Smooth muscle cell (in vitro differentiated cells): ENCODE results near the gene TCF7L1. TPM values are rescaled to one million over a fixed set of nuclear protein-coding genes. Genes with fewer than 3 reads are reported as not detected.

ENCODE experiments used
- DNase-seq: peaks from one replicate; lab custom pipeline; 2025; ENCODE audit not compliant: unreplicated experiment; lab: John Stamatoyannopoulos, UW
- H2AFZ ChIP-seq: fragments of 200-600 bp; sonication (generic); 2 replicates; pipeline ENCODE4 v1.6.0; 2016; ENCODE audit warnings: antibody characterized with exemption, low read depth, mild to moderate bottlenecking
- H3F3A ChIP-seq: fragments of 200-600 bp; sonication (generic); 2 replicates; pipeline ENCODE4 v1.6.0; 2017; ENCODE audit warnings: antibody characterized with exemption, low read depth
- H3K27ac ChIP-seq: fragments of 200-600 bp; sonication (generic); 2 replicates; pipeline ENCODE4 v1.5.1; 2016; ENCODE audit warnings: low read depth, mild to moderate bottlenecking
- H3K27me3 ChIP-seq: fragments of 200-600 bp; sonication (generic); 2 replicates; pipeline ENCODE4 v1.6.1; 2016; ENCODE audit warnings: low read depth, mild to moderate bottlenecking
- H3K36me3 ChIP-seq: fragments of 200-600 bp; sonication (generic); 2 replicates; pipeline ENCODE4 v1.5.1; 2016; ENCODE audit warnings: low read depth
- H3K4me1 ChIP-seq: fragments of 200-600 bp; sonication (generic); 2 replicates; pipeline ENCODE4 v1.5.1; 2016; ENCODE audit warnings: low read depth
- H3K4me2 ChIP-seq: fragments of 200-600 bp; sonication (generic); 2 replicates; pipeline ENCODE4 v1.6.0; 2016; ENCODE audit warnings: mild to moderate bottlenecking
- H3K4me3 ChIP-seq: fragments of 200-600 bp; sonication (generic); 2 replicates; pipeline ENCODE4 v1.5.1; 2016; ENCODE audit warnings: mild to moderate bottlenecking
- H3K79me2 ChIP-seq: fragments of 200-600 bp; sonication (generic); 2 replicates; pipeline ENCODE4 v1.6.0; 2016; ENCODE audit warnings: low read depth, mild to moderate bottlenecking
- H3K9ac ChIP-seq: fragments of 200-600 bp; sonication (generic); 2 replicates; pipeline ENCODE4 v1.6.0; 2016; ENCODE audit warnings: low read depth
- H3K9me3 ChIP-seq: fragments of 200-600 bp; sonication (generic); replicated peaks from 2 replicates; pipeline ENCODE4 v1.5.1; 2016; ENCODE audit warnings: low read depth
- H4K20me1 ChIP-seq: fragments of 200-600 bp; sonication (generic); 2 replicates; pipeline ENCODE4 v1.6.0; 2016; ENCODE audit warnings: low read depth
- WGBS: methylation state at CpG from one replicate; pipeline ENCODE4 v1.1.7; 2016; ENCODE audit warnings: low lambda C conversion rate; 5-methylcytosine and 5-hydroxymethylcytosine counted together
- polyA plus RNA-seq: library from polyadenylated mRNA; unstranded; fragments of >200 nt; fragmentation: Nextera tagmentation; extraction: Ambion mirVana; gene quantifications from 2 replicates; pipeline ENCODE4 v1.2.1, GENCODE V29; 2016
- total RNA-seq: library from RNA; depleted of rRNA; stranded (reverse); fragments of >200 nt; gene quantifications from 2 replicates; pipeline ENCODE4 v1.2.3, GENCODE V29; 2014
- TF ChIP-seq, protein P1 (sequence below): fragments of 200-600 bp; sonication (generic); IDR thresholded peaks from 2 replicates; pipeline ENCODE4 v1.5.1; 2017; ENCODE audit warnings: borderline replicate concordance, mild to moderate bottlenecking, antibody characterized with exemption; ENCODE audit not compliant: insufficient read depth, poor library complexity, severe bottlenecking

Gene TCF7L1
- total and polyA plus RNA-seq, 2 experiments from 2014 or later = 4.5 to 15.2 TPM

DNA sequence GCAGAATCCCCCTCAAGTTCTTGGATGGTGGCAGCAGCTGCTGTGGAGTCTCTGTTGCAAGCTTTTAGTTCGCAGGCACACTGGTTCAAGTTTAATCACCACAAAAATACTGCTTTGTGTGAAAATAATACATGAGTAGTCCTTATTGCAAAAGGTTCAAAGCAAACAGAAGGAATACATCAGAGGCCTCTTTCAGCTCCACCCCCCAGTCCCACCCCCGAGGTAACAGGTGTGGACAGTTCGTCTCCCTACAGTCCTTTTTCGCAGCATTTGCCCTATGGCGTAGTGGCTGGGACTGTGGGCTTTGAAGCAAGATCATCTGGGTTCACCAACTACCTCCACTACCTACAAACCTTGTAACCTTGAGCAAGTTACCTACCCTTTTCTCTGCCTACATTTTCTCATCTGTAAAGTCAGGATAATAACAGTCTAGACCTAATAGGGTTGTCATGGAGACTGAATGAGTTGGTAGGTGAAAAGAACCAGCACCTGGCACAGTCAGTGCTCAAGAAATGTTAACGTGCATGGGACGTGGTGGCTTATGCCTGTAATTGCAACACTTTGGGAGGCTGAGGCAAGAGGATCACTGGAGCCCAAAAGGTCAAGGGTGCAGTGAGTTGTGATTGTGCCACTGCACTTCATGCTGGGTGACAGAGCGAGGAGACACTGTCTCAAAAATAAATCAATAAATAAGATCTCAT is 61.7 kb downstream of the TCF7L1 start:
- H3K36me3 ChIP-seq = no peaks in the 10 kb centered on the region
- 85% methylated on average over 8 of the region's 8 CpGs for WGBS
- no peak overlapping the region for H2AFZ ChIP-seq
- no peaks in the 10 kb centered on the region for H3F3A ChIP-seq
- H3K4me2 ChIP-seq = no peak overlapping the region
- peaks cover 50% of the 10 kb centered on the region for H3K79me2 ChIP-seq
- peaks cover 4% of the 10 kb centered on the region for H3K4me1 ChIP-seq
- TF ChIP-seq, protein P1, sequence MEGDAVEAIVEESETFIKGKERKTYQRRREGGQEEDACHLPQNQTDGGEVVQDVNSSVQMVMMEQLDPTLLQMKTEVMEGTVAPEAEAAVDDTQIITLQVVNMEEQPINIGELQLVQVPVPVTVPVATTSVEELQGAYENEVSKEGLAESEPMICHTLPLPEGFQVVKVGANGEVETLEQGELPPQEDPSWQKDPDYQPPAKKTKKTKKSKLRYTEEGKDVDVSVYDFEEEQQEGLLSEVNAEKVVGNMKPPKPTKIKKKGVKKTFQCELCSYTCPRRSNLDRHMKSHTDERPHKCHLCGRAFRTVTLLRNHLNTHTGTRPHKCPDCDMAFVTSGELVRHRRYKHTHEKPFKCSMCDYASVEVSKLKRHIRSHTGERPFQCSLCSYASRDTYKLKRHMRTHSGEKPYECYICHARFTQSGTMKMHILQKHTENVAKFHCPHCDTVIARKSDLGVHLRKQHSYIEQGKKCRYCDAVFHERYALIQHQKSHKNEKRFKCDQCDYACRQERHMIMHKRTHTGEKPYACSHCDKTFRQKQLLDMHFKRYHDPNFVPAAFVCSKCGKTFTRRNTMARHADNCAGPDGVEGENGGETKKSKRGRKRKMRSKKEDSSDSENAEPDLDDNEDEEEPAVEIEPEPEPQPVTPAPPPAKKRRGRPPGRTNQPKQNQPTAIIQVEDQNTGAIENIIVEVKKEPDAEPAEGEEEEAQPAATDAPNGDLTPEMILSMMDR = no peak
- H3K27ac ChIP-seq = no peak overlapping the region
- no peak overlapping the region for H3K9ac ChIP-seq
- H3K4me3 ChIP-seq = no peak overlapping the region
- peaks cover 79% of the 10 kb centered on the region for H4K20me1 ChIP-seq
- no peaks in the 10 kb centered on the region for H3K9me3 ChIP-seq
- no peak for DNase-seq
- no peaks in the 10 kb centered on the region for H3K27me3 ChIP-seq

DNA sequence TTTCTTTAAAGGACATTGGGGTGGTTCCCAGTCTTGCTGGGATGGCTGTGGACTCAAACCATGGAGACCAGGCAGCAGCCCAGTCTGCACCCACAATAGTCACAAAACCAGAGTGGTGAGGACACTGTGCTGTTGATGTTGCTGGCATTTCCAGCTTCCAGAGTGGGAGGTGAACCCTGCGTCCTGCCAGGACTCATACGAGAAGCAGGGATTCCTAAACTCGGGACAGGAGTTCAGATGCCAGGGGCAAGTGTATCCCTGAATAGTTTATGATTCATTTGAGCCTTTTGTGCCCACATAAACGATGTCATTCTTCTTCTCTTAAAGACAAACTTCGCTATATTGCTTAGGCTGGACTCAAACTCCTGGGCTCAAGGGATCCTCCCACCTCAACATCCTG is 62.8 kb downstream of the TCF7L1 start:
- H3K4me2 ChIP-seq = no peak overlapping the region
- TF ChIP-seq, protein P1 = no peak

GRCh38 chr2:85199698-85200097 is 66.5 kb downstream of the TCF7L1 start:
- Histone ChIP-seq H4K20me1 (peaks cover 62% of the 10 kb centered on the region), H3F3A (no peaks in the 10 kb centered on the region), H3K9me3 (no peaks in the 10 kb centered on the region), H3K4me1 (no peaks in the 10 kb centered on the region), H2AFZ (no peak overlapping the region), H3K79me2 (peaks cover 38% of the 10 kb centered on the region), H3K4me2 (peak overlapping the region; percentile 32), H3K36me3 (no peaks in the 10 kb centered on the region), H3K27ac (peak overlapping the region; percentile 54), H3K27me3 (no peaks in the 10 kb centered on the region), H3K4me3 (no peak overlapping the region), H3K9ac (no peak overlapping the region)
- TF ChIP-seq, protein P1 = no peak
- 43% methylated on average over 3 of the region's 3 CpGs for WGBS
- DNase-seq = no peak

More for the DNA sequence above, 62.8 kb downstream of the TCF7L1 start:
- Histone ChIP-seq H3K9me3 (no peaks in the 10 kb centered on the region), H3K4me3 (no peak overlapping the region), H2AFZ (no peak overlapping the region), H3K27ac (no peak overlapping the region), H3K79me2 (peaks cover 46% of the 10 kb centered on the region), H3K9ac (no peak overlapping the region), H3K4me1 (no peaks in the 10 kb centered on the region), H3K36me3 (no peaks in the 10 kb centered on the region), H3F3A (no peaks in the 10 kb centered on the region), H4K20me1 (peaks cover 79% of the 10 kb centered on the region), H3K27me3 (no peaks in the 10 kb centered on the region)
- no peak for DNase-seq
- 78% methylated on average over 5 of the region's 5 CpGs for WGBS

- no peak for DNase-seq
- H3K4me3 ChIP-seq = no peak overlapping the region
- H3K79me2 ChIP-seq = peaks cover 17% of the 10 kb centered on the region
- TF ChIP-seq, protein P1 = no peak
- H3K27me3 ChIP-seq = no peaks in the 10 kb centered on the region
- H3K4me1 ChIP-seq = peaks cover under 1% of the 10 kb centered on the region
- H3K9ac ChIP-seq = no peak overlapping the region
- H3F3A ChIP-seq = no peaks in the 10 kb centered on the region
- no peaks in the 10 kb centered on the region for H3K36me3 ChIP-seq
- H2AFZ ChIP-seq = no peak overlapping the region
- peaks cover 94% of the 10 kb centered on the region for H4K20me1 ChIP-seq
- H3K9me3 ChIP-seq = no peaks in the 10 kb centered on the region
- no peak overlapping the region for H3K4me2 ChIP-seq
- H3K27ac ChIP-seq = no peak overlapping the region
- 100% methylated on average over 1 of the region's 1 CpG for WGBS
Observed at GRCh38 chr2:85209887-85210286, 76.7 kb downstream of the TCF7L1 start.
